Left lung (tissue), 10 donors: ENCODE results near the gene TENM3. TPM values are rescaled to one million over a fixed set of nuclear protein-coding genes. Genes with fewer than 3 reads are reported as not detected.

Source experiments
- ATAC-seq: fragments of 200-7000 bp; cut with Tn5 transposase; one replicate; pipeline ENCODE4 v1.9.1; 2020; ENCODE audit warnings: moderate library complexity
- DNase-seq, 4 donors: peaks; one replicate each; pipeline ENCODE4 v3.0.0-alpha.2; 2013 to 2020
- H3K27ac ChIP-seq, 2 donors: fragments of 200-600 bp; sonication (generic) in 1 of 2; one replicate each; pipeline versions ENCODE4 v1.5.0 to v1.8.0; 2020 to 2021
- H3K27me3 ChIP-seq, 2 donors: fragments of 200-600 bp; sonication (generic) in 1 of 2; one replicate each; pipeline versions ENCODE4 v1.5.0 to v1.8.0; 2020 to 2021
- H3K36me3 ChIP-seq, 2 donors: fragments of 200-600 bp; sonication (generic) in 1 of 2; one replicate each; pipeline versions ENCODE4 v1.5.0 to v1.8.0; 2020 to 2021
- H3K4me1 ChIP-seq, 2 donors: fragments of 200-600 bp; one replicate each; pipeline ENCODE4 v1.8.0; 2021
- H3K4me3 ChIP-seq, 2 donors: fragments of 200-600 bp; sonication (generic) in 1 of 2; one replicate each; pipeline versions ENCODE4 v1.5.0 to v1.8.0; 2020 to 2021; ENCODE audit warnings: mild to moderate bottlenecking in 1 of 2
- H3K9me3 ChIP-seq, 2 donors: fragments of 200-600 bp; sonication (generic) in 1 of 2; one replicate each; pipeline versions ENCODE4 v1.5.0 to v1.8.0; 2020 to 2021
- CTCF ChIP-seq, 2 donors: fragments of 200-600 bp; sonication (generic) in 1 of 2; IDR thresholded peaks; one replicate each; pipeline versions ENCODE4 v1.5.0 to v1.8.0; 2021; ENCODE audit warnings: antibody characterized with exemption in 2 of 2
- intact Hi-C, 2 donors: fragments of 100-400 bp; cut with DNase I; formaldehyde crosslinking; loops; one replicate each; pipeline versions ENCODE4 v1.11.2 to v1.14.2; 2022
- polyA plus RNA-seq, 6 donors: library from polyadenylated mRNA; unstranded; fragments of 120-200 nt; gene quantifications; one replicate each; pipeline ENCODE4 v1.2.1, GENCODE V29; 2013; ENCODE audit not compliant: insufficient read length in 6 of 6
- total RNA-seq, 2 donors: library from RNA; stranded (reverse); fragmentation: NEBNext Ultra II Directional; extraction: Animal tissue kit (Norgen Biotek cat#: 25700); gene quantifications; one replicate each; pipeline ENCODE4 v1.2.1, GENCODE V29; 2021
- donor health status: DM: no; HTN: yes; CAD: no.
- donor health status: DM: no; HTN: no; CAD: no.

Gene TENM3
- total and polyA plus RNA-seq, 8 donors: 2.2 to 5.6 (median 3.1) TPM

GRCh38 chr4:182729516-182729915, 486.3 kb downstream of the TENM3 start:
- no peak for TF ChIP-seq CTCF (IDR thresholded peaks at IDR 0.05)
- Histone ChIP-seq H3K36me3 (no peaks in the 10 kb centered on the region), H3K4me1 (no peaks in the 10 kb centered on the region), H3K27ac (no peak overlapping the region), H3K4me3 (no peak overlapping the region), H3K9me3 (no peaks in the 10 kb centered on the region), H3K27me3 (no peaks in the 10 kb centered on the region)
- ATAC-seq: no peak
- DNase-seq: no peak
- intact Hi-C loops: no loop called here

DNA sequence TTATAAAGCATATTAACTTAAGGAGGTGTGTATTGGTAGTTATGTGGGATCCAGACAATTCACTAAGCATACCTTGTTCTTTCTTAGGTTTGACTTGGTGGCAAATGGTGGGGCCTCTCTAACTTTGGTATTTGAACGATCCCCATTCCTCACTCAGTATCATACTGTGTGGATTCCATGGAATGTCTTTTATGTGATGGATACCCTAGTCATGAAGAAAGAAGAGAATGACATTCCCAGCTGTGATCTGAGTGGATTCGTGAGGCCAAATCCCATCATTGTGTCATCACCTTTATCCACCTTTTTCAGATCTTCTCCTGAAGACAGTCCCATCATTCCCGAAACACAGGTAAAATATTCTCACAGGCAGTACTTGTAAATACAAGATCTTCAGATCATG, 487.6 kb downstream of the TENM3 start:
- TF ChIP-seq CTCF (IDR thresholded peaks at IDR 0.05): no peak
- H3K27me3 ChIP-seq: no peaks in the 10 kb centered on the region
- intact Hi-C loops: no loop called here
- ATAC-seq: no peak
- no peaks in the 10 kb centered on the region for H3K36me3 ChIP-seq
- H3K9me3 ChIP-seq: no peaks in the 10 kb centered on the region
- no peak overlapping the region for H3K4me3 ChIP-seq
- no peak overlapping the region for H3K27ac ChIP-seq
- H3K4me1 ChIP-seq: no peaks in the 10 kb centered on the region
- no peak for DNase-seq

- H3K27me3 ChIP-seq: no peaks in the 10 kb centered on the region
- intact Hi-C loops: no loop called here
- TF ChIP-seq CTCF (IDR thresholded peaks at IDR 0.05): no peak
- H3K9me3 ChIP-seq: no peaks in the 10 kb centered on the region
- DNase-seq (no peak), ATAC-seq (no peak)
- H3K27ac ChIP-seq: no peak overlapping the region
- no peaks in the 10 kb centered on the region for H3K36me3 ChIP-seq
- no peaks in the 10 kb centered on the region for H3K4me1 ChIP-seq
- H3K4me3 ChIP-seq: no peak overlapping the region
Measured at GRCh38 chr4:182736207-182736606, 493.0 kb downstream of the TENM3 start.

DNA sequence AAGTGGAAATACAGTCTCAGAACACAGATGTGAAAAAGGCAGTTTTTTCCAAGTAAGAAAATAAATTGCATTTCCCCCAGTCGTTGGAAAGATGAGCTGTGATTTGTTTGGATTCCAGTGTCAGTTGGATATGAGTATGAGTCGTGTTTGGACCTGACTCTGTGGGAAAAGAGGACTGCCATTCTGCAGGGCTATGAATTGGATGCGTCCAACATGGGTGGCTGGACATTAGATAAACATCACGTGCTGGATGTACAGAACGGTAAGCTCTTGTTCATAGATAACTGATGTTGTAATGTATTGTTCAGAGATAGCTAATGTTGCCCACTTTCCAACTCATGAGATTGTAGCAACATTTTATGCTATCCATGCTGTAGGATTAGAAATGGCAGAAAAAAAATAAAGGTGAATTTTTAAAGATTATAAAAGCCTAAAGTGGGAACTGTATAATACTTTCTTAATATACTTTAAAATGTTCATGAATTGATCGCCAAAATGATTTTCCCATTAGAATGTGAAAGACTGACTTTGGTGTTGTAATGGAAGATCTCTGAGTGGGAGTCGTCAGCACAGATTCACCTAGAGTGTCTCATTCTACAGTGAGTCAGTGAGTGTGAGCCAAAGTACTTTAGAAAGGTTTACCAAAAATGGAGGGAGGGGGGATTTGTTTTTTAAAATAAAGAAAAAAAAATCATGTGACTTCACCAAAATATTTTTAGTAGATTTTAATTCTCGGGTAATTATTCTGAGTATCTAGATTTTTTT, 495.3 kb downstream of the TENM3 start:
- DNase-seq: no peak
- Histone ChIP-seq H3K27me3 (no peaks in the 10 kb centered on the region), H3K9me3 (no peaks in the 10 kb centered on the region), H3K4me1 (no peaks in the 10 kb centered on the region), H3K27ac (no peak overlapping the region), H3K36me3 (no peaks in the 10 kb centered on the region), H3K4me3 (no peak overlapping the region)
- ATAC-seq: no peak
- TF ChIP-seq CTCF (IDR thresholded peaks at IDR 0.05): no peak
- intact Hi-C loops: no loop called here

DNA sequence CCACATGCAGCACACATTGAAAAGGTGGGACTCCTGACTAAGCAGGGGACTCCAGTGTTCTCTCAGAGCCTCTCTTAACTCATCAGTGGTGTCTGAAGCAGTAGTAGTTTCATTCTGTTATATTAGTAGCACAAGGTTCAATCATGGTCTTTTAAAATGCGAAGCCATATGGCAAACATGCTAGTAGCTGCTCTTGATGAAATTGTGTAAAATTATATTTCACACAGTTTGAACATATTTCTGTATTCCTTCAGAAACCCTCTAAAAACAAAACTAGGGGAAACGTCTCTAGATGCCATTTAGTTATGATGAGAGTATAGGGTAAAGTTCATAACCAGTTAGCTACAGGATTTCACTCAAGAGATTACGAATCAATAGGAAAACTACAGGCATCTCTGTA, 497.1 kb downstream of the TENM3 start:
- H3K4me3 ChIP-seq: no peak overlapping the region
- H3K27ac ChIP-seq: no peak overlapping the region
- ATAC-seq: no peak
- no peaks in the 10 kb centered on the region for H3K27me3 ChIP-seq
- intact Hi-C loops: no loop called here
- no peak for DNase-seq
- no peaks in the 10 kb centered on the region for H3K4me1 ChIP-seq
- no peak for TF ChIP-seq CTCF (IDR thresholded peaks at IDR 0.05)
- H3K36me3 ChIP-seq: no peaks in the 10 kb centered on the region
- H3K9me3 ChIP-seq: no peaks in the 10 kb centered on the region
